Mesenchymal stem cell (in vitro differentiated cells and primary cell): ENCODE results near the gene KCNG2.

Experiments
- DNase-seq: peaks from one replicate; pipeline ENCODE4 v3.0.0-alpha.2; 2013
- H2AFZ ChIP-seq: one replicate; pipeline ENCODE4 v1.6.1; 2013; ENCODE audit warnings: low read depth, mild to moderate bottlenecking, control low read depth, inconsistent platforms, low read length, moderate library complexity
- H2AK5ac ChIP-seq: 2 replicates; pipeline ENCODE4 v1.6.1; 2013; ENCODE audit warnings: low read length, moderate library complexity, mild to moderate bottlenecking, inconsistent platforms; ENCODE audit not compliant: severe bottlenecking
- H2BK120ac ChIP-seq: one replicate; pipeline ENCODE4 v1.6.1; 2013; ENCODE audit warnings: low read depth, mild to moderate bottlenecking, inconsistent platforms, low read length, moderate library complexity
- H2BK12ac ChIP-seq, 2 experiments: one replicate each; pipeline ENCODE4 v1.6.1; 2013; ENCODE audit warnings: inconsistent platforms in 2 of 2, low read length in 2 of 2, mild to moderate bottlenecking in 2 of 2, moderate library complexity in 2 of 2, control low read depth in 1 of 2
- H2BK15ac ChIP-seq: one replicate; pipeline ENCODE4 v1.6.1; 2013; ENCODE audit warnings: mild to moderate bottlenecking, low read depth, inconsistent platforms; ENCODE audit not compliant: poor library complexity, severe bottlenecking
- H2BK5ac ChIP-seq: 2 replicates; pipeline ENCODE4 v1.6.1; 2013; ENCODE audit warnings: low read depth, mild to moderate bottlenecking, low read length, control low read depth, inconsistent platforms; ENCODE audit not compliant: poor library complexity, severe bottlenecking
- H3K14ac ChIP-seq, 2 experiments: one replicate each; pipeline ENCODE4 v1.6.1; 2013; ENCODE audit warnings: inconsistent platforms in 2 of 2, low read length in 2 of 2, control low read depth in 1 of 2, mild to moderate bottlenecking in 1 of 2, moderate library complexity in 1 of 2
- H3K18ac ChIP-seq, 2 experiments: one replicate each; pipeline ENCODE4 v1.6.1; 2013; ENCODE audit warnings: inconsistent platforms in 2 of 2, low read length in 2 of 2, control low read depth in 1 of 2, low read depth in 1 of 2, mild to moderate bottlenecking in 1 of 2
- H3K23ac ChIP-seq, 2 experiments: one replicate each; pipeline ENCODE4 v1.6.1; 2013; ENCODE audit warnings: inconsistent platforms in 2 of 2, low read length in 2 of 2, mild to moderate bottlenecking in 2 of 2, moderate library complexity in 2 of 2, control low read depth in 1 of 2
- H3K27ac ChIP-seq: 2 replicates; pipeline ENCODE4 v1.5.1; 2013; ENCODE audit warnings: mild to moderate bottlenecking, moderate library complexity, low read length, control low read depth, inconsistent platforms; ENCODE audit not compliant: poor library complexity, severe bottlenecking
- H3K27me3 ChIP-seq, 2 experiments: 2 replicates each; pipeline versions ENCODE4 v1.6.1 to v1.7.0; 2013; ENCODE audit warnings: low read length in 2 of 2, mild to moderate bottlenecking in 2 of 2, moderate library complexity in 2 of 2, control low read depth in 1 of 2, inconsistent platforms in 1 of 2; ENCODE audit not compliant: control insufficient read depth in 1 of 2, insufficient read depth in 1 of 2
- H3K36me3 ChIP-seq, 2 experiments: 2 replicates each; pipeline versions ENCODE4 v1.6.1 to v1.7.0; 2013; ENCODE audit warnings: low read length in 2 of 2, control low read depth in 1 of 2, inconsistent platforms in 1 of 2, low read depth in 1 of 2, mild to moderate bottlenecking in 1 of 2; ENCODE audit not compliant: insufficient read depth in 2 of 2, control insufficient read depth in 1 of 2
- H3K4ac ChIP-seq, 2 experiments: one replicate each; pipeline ENCODE4 v1.6.1; 2013; ENCODE audit warnings: inconsistent platforms in 2 of 2, low read length in 2 of 2, mild to moderate bottlenecking in 2 of 2, moderate library complexity in 2 of 2, control low read depth in 1 of 2, low read depth in 1 of 2
- H3K4me1 ChIP-seq: 2 replicates; pipeline ENCODE4 v1.6.1; 2013; ENCODE audit warnings: low read depth, low read length, control low read depth; ENCODE audit not compliant: control insufficient read depth, insufficient read depth
- H3K4me2 ChIP-seq: 2 replicates; pipeline ENCODE4 v1.6.1; 2013; ENCODE audit warnings: low read length, mild to moderate bottlenecking, inconsistent platforms; ENCODE audit not compliant: poor library complexity, severe bottlenecking
- H3K4me3 ChIP-seq, 2 experiments: 2 replicates each; pipeline versions ENCODE4 v1.5.1 to v1.7.0; 2013; ENCODE audit warnings: low read length in 2 of 2, mild to moderate bottlenecking in 2 of 2, control low read depth in 1 of 2, low read depth in 1 of 2; ENCODE audit not compliant: insufficient read depth in 1 of 2
- H3K79me1 ChIP-seq: replicated peaks from 2 replicates; pipeline ENCODE4 v1.6.1; 2013; ENCODE audit warnings: mild to moderate bottlenecking, control low read depth, low read length, inconsistent platforms; ENCODE audit not compliant: poor library complexity, severe bottlenecking
- H3K9ac ChIP-seq: 2 replicates; pipeline ENCODE4 v1.7.0; 2013; ENCODE audit warnings: mild to moderate bottlenecking, low read length, moderate library complexity
- H3K9me3 ChIP-seq: 2 replicates; pipeline ENCODE4 v1.7.0; 2013; ENCODE audit warnings: mild to moderate bottlenecking, low read length; ENCODE audit not compliant: control insufficient read depth
- H4K8ac ChIP-seq: one replicate; pipeline ENCODE4 v1.6.1; 2013; ENCODE audit warnings: inconsistent platforms, mild to moderate bottlenecking, low read length, moderate library complexity
- H4K91ac ChIP-seq: one replicate; pipeline ENCODE4 v1.6.1; 2013; ENCODE audit warnings: mild to moderate bottlenecking, low read length, inconsistent platforms
- WGBS: methylation state at CpG from one replicate; pipeline ENCODE4 v1.1.7; 2013; ENCODE audit warnings: mixed read lengths; 5-methylcytosine and 5-hydroxymethylcytosine counted together

Gene KCNG2

DNA sequence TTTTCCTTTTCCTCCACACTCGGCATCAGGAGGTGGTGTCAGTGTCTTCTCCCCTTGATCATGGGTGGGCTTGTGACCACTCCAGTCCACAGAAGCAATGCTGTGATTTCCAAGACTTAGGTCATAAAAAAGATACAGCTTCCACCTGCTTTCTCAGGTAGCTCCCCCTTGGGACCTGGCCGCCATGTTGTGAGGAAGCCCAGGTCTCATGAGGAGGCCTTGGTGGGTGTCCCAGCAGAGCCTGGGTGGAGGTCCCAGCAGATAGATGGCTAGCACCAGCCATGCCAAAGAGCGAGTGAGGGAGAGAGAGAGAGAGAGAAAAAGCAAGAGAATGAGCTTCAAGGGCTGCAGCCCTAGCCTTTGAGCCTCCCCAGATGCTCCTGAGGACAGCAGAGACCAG is 137.8 kb downstream of the KCNG2 start:
- no peak overlapping the region for H3K4ac ChIP-seq
- no peak overlapping the region for H2BK120ac ChIP-seq
- H3K9ac ChIP-seq: no peak overlapping the region
- no peak overlapping the region for H4K91ac ChIP-seq
- H2BK5ac ChIP-seq: no peak overlapping the region
- WGBS: 100% methylated on average over 3 of the region's 3 CpGs
- no peak overlapping the region for H2AFZ ChIP-seq
- H2BK15ac ChIP-seq: no peak overlapping the region
- no peak overlapping the region for H3K14ac ChIP-seq
- H3K36me3 ChIP-seq: peaks cover 44 to 58% of the 10 kb centered on the region in 2 experiments
- H3K9me3 ChIP-seq: peaks cover 44% of the 10 kb centered on the region
- no peak for DNase-seq
- H3K27ac ChIP-seq: no peak overlapping the region
- H3K23ac ChIP-seq: no peak overlapping the region
- H4K8ac ChIP-seq: no peak overlapping the region
- no peaks in the 10 kb centered on the region for H3K27me3 ChIP-seq
- H3K4me1 ChIP-seq: no peaks in the 10 kb centered on the region
- no peak overlapping the region for H3K18ac ChIP-seq
- H3K4me2 ChIP-seq: no peak overlapping the region
- no peak overlapping the region for H3K4me3 ChIP-seq
- peaks cover 43% of the 10 kb centered on the region for H3K79me1 ChIP-seq
- no peak overlapping the region for H2AK5ac ChIP-seq
- H2BK12ac ChIP-seq: no peak overlapping the region

DNA sequence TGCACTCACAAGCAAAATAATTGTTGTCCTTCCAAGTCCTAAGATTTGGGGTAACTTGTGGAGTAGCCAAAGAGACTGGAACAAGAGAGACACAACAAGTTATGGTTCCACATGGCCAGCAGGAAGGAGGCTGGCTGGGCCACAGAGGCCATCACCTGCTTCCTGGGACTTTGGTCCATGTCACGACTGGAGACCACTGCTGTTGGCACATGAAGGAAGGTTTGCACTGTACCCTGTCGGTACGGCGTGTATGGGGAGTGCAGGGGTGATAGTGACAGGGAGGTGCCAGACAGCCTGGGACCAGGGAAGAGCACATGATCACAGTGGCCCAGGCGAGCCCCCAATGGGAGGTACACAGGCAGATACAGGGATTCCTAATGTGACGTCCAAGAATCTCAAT is 138.2 kb downstream of the KCNG2 start:
- H3K14ac ChIP-seq: no peak overlapping the region
- no peak overlapping the region for H2BK120ac ChIP-seq
- H4K8ac ChIP-seq: no peak overlapping the region
- H3K18ac ChIP-seq: no peak overlapping the region
- H4K91ac ChIP-seq: peak overlapping the region; percentile 11
- H2AK5ac ChIP-seq: no peak overlapping the region
- H2BK5ac ChIP-seq: no peak overlapping the region
- WGBS: 90% methylated on average over 5 of the region's 6 CpGs
- no peak overlapping the region for H2AFZ ChIP-seq
- H3K23ac ChIP-seq: no peak overlapping the region
- H3K9ac ChIP-seq: no peak overlapping the region
- peaks cover 48 to 62% of the 10 kb centered on the region in 2 experiments for H3K36me3 ChIP-seq
- peaks cover 40% of the 10 kb centered on the region for H3K9me3 ChIP-seq
- no peaks in the 10 kb centered on the region for H3K27me3 ChIP-seq
- no peak overlapping the region for H3K4ac ChIP-seq
- H3K27ac ChIP-seq: no peak overlapping the region
- no peaks in the 10 kb centered on the region for H3K4me1 ChIP-seq
- H2BK15ac ChIP-seq: no peak overlapping the region
- no peak overlapping the region for H2BK12ac ChIP-seq
- no peak overlapping the region for H3K4me3 ChIP-seq
- no peak for DNase-seq
- H3K79me1 ChIP-seq: peaks cover 45% of the 10 kb centered on the region
- no peak overlapping the region for H3K4me2 ChIP-seq

DNA sequence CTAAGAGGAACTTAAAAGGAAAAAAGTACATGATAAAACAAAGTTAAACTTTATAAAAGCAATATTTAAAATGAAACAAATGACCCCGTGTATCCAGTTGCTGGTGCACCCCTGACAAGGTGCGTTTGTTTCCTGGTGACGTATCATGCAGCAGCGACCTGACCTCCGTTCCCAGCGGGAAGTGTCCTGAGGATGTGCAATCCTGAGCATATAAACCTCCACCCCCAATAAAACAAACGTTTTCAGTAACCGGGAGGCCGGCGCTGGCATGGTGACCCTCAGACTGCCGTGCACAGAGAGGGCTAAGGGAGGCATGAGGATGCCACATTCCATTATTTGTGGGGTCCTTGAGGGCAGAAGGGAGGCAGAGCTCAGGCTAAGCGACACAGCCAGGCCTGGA is 138.9 kb downstream of the KCNG2 start:
- Histone ChIP-seq H4K8ac (no peak overlapping the region), H2BK12ac (no peak overlapping the region)
- 99% methylated on average over 11 of the region's 12 CpGs for WGBS

DNA sequence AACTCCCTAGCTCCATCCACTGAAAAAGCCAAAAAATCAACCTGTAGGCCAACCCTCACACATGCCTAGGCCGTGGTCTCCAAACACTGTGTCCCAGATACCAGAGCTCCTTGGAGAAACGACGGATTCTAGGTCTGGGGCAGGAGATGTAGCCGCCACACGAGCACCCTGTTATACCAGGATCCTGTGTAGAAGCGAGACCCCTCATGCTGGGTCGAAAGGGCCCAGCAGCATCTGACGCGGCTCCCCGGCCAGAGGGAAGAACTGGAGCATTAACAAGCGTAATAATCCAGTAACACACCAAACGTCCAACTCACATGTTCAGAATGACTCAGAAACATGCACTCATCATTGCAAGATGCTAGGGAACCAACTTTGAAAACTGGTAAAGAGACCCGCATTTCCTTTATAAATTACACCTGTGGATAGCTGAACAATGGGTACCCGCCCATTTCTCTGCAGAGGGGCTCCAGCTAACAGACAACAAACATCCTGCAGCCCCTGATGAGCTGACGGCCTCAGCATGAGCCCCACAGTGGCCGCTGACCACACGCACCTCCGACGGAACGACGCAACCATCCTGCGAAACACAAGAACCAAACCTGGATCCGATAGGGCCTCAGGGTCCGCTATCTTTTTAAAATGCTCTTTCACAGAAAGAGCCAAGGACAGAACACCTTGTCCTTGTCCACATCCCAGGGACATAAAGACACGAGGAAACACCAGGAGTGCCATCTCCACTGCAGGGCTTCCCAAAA is 139.5 kb downstream of the KCNG2 start:
- H3K27ac ChIP-seq: no peak overlapping the region
- no peak overlapping the region for H2AK5ac ChIP-seq
- no peak overlapping the region for H3K14ac ChIP-seq
- no peak overlapping the region for H2BK12ac ChIP-seq
- H2AFZ ChIP-seq: no peak overlapping the region
- no peak overlapping the region for H3K4ac ChIP-seq
- H3K4me2 ChIP-seq: no peak overlapping the region
- H4K91ac ChIP-seq: no peak overlapping the region
- H3K79me1 ChIP-seq: peaks cover 49% of the 10 kb centered on the region
- no peak for DNase-seq
- 94% methylated on average over 25 of the region's 25 CpGs for WGBS
- H3K9me3 ChIP-seq: peaks cover 27% of the 10 kb centered on the region
- no peak overlapping the region for H2BK15ac ChIP-seq
- H3K4me1 ChIP-seq: no peaks in the 10 kb centered on the region
- no peak overlapping the region for H3K23ac ChIP-seq
- H3K36me3 ChIP-seq: peaks cover 62 to 68% of the 10 kb centered on the region in 2 experiments
- H4K8ac ChIP-seq: no peak overlapping the region
- H3K18ac ChIP-seq: no peak overlapping the region
- no peak overlapping the region for H3K9ac ChIP-seq
- H3K27me3 ChIP-seq: no peaks in the 10 kb centered on the region
- no peak overlapping the region for H2BK120ac ChIP-seq
- H2BK5ac ChIP-seq: no peak overlapping the region
- no peak overlapping the region for H3K4me3 ChIP-seq

More for the DNA sequence above, 138.9 kb downstream of the KCNG2 start:
- Histone ChIP-seq H3K27ac (no peak overlapping the region), H4K91ac (no peak overlapping the region), H3K4me3 (no peak overlapping the region), H3K9me3 (peaks cover 33% of the 10 kb centered on the region), H3K4ac (no peak overlapping the region), H3K4me2 (no peak overlapping the region), H3K14ac (no peak overlapping the region), H3K9ac (no peak overlapping the region), H2AFZ (no peak overlapping the region), H2AK5ac (no peak overlapping the region), H3K27me3 (no peaks in the 10 kb centered on the region), H3K4me1 (no peaks in the 10 kb centered on the region), H2BK5ac (no peak overlapping the region), H3K79me1 (peaks cover 47% of the 10 kb centered on the region), H2BK120ac (no peak overlapping the region), H3K23ac (no peak overlapping the region), H3K18ac (no peak overlapping the region), H3K36me3 (peaks cover 56 to 62% of the 10 kb centered on the region in 2 experiments), H2BK15ac (no peak overlapping the region)
- no peak for DNase-seq
